HG03175 (cell line): ENCODE measurements around the gene NOTUM.

ENCODE experiments used
- ATAC-seq: cut with Tn5 transposase; IDR thresholded peaks from one replicate; pipeline ENCODE4 v1.9.1; 2021; ENCODE audit warnings: mild to moderate bottlenecking, moderate library complexity; ENCODE audit not compliant: unreplicated experiment

Gene NOTUM

GRCh38 chr17:81940538-81941483 lies 20.2 kb downstream of the NOTUM start:
- no peak for ATAC-seq

GRCh38 chr17:81939881-81940385 lies 21.1 kb downstream of the NOTUM start:
- no peak for ATAC-seq

- ATAC-seq = no peak
Observed at GRCh38 chr17:81939218-81939617, 21.8 kb downstream of the NOTUM start.

- no peak for ATAC-seq
Observed at GRCh38 chr17:81935709-81936084, 25.3 kb downstream of the NOTUM start.

DNA sequence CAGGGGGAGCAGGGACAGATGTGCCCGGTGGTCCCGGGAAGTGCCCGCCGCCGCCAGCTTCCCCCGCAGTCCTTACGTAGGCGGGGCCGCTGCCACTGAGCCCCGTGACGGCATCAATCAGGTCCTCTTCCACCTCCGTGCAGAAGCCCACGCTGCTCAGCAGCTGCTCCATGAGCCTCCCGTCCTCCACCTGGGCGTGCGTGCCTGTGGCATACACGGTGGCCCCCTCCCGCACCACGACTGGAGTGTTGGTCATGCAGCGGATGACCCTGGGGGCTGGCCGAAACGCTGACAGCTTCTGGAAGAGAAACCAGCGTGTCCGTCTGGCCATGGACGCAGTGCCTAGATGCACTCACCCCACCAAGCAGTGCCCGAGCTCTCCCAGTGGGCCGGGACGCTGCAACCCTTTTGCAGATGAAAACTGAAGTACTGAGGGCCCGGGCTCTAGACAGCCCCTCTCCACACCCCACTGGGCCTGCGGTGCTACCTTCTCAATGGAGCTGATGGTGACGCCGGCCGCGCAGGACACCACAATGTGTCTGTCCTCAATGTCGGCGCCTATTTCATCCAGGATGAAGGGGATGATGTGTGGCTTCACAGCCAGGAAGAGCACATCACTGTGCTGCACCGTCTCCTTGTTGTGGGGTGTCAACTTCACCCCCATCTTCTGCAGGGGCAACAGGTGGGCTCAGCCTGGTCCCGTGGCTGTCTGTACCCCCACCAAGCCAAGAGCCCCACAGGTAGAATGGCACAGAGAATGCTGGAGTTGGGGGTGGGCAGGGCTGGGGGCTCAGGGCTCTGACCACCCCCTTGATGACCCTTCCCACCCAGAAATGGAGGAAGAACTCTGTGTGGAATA lies 25.9 kb downstream of the NOTUM start:
- no peak for ATAC-seq

GRCh38 chr17:81934098-81934757 lies 26.8 kb downstream of the NOTUM start:
- ATAC-seq = no peak

- no peak for ATAC-seq
Observed at GRCh38 chr17:81933178-81933699, 27.7 kb downstream of the NOTUM start.

DNA sequence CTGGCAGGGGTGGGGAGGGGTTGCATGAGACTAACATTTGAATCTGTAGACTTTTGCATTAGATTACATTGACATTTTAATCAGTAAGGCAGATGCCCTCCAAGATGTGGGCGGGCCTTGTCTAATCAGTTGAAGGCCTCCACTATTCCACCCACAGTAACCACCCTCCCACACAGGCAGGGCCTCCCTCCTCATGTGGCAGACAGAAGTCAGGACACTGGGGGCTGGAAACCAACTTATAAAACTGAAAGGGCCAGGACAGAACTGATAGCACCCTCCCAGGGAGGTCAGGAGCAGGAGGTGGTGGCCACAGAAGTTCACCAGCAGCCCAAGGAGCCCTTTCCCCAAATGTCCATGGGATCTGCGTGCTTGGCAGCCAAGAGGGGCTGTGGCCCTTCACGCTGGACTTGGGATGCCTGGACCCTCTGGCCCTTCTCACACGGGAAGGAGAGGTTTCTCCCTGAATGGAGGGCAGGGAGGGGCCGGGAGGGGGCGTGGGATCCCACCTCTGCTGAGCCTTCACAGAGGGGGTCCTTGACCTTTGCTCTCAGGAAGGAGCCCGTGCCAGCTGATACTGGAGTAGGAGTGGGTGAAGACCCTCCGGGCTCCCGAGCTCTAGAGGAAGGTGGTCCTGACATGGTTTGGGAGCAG lies 28.5 kb downstream of the NOTUM start:
- no peak for ATAC-seq

GRCh38 chr17:81931557-81932332 lies 29.2 kb downstream of the NOTUM start:
- no peak for ATAC-seq

DNA sequence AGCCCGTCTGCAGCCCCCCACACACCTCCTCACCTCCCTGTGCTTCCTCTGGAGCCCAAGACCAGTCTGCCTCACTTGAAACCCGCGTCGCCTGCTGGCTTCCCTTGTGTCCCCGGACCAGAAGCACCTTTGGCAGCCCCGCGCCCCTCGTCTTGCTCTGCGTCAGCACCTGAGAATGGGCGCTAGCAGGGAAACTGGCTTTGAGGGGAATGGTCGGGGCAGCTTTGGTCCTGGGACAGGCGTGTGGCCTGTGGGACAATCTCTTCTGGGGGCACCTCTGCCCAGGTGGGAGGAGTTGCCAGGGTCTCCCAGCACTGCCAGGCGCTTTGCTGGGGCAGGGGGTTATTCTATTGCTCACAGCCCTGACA lies 29.8 kb downstream of the NOTUM start:
- no peak for ATAC-seq

GRCh38 chr17:81930142-81931125 lies 30.6 kb downstream of the NOTUM start:
- ATAC-seq = no peak

DNA sequence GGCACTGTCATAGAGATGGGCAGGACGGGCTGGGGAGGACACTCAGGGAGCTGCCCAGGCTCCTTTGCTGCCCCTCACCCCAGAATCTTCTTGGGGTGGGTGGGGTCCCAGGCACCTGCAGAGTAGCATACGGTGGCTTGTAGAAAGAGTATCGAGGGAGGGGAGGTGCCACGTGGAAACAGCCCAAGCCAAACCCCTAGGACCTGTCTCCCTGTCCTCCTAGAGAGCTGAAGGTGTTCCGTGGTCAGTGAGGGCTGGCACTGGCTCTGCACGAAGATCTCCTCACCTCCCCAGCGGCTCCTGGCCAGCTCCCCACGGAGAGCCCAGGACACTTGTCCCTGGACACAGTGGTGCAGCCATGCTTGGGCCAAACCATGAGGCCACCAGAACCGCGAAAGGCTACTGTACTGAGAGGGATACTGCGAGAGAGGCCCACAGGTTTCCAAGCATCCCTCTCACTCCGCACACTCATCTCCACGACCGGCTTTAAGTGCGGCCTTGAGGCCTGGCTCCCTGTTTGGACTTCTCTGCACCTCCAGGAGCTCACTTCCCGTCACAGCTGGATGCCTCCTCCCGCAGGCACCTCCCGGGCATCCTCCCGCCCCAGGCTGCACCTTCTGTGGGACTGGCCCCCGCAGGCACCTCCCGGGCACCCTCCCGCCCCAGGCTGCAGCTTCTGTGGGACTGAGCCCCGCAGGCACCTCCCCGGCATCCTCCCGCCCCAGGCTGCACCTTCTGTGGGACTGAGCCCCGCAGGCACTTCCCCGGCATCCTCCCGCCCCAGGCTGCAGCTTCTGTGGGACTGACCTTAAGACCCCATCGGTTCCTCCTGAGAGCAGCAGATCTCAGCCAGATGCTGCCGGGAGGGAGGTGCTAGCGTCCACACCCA lies 31.5 kb downstream of the NOTUM start:
- ATAC-seq = no peak

- ATAC-seq = no peak
Observed at GRCh38 chr17:81928544-81929252, 32.3 kb downstream of the NOTUM start.

GRCh38 chr17:81927653-81928543 lies 33.1 kb downstream of the NOTUM start, which contains the start of gene MAFG:
Gene MAFG (minus strand): TSS chr17:81927735. CDS start chr17:81923185, 4,550 bp downstream.
- peak; percentile 73 for ATAC-seq

- ATAC-seq = peak; percentile 9
Observed at GRCh38 chr17:81927152-81927652, 33.8 kb downstream of the NOTUM start.
